ENCODE measurements around the gene KERA. TPM values are rescaled to one million over a fixed set of nuclear protein-coding genes. Genes with fewer than 3 reads are reported as not detected.

The KERA gene
- total and polyA plus RNA-seq, 5 experiments from 2014 or later, result not detected

DNA sequence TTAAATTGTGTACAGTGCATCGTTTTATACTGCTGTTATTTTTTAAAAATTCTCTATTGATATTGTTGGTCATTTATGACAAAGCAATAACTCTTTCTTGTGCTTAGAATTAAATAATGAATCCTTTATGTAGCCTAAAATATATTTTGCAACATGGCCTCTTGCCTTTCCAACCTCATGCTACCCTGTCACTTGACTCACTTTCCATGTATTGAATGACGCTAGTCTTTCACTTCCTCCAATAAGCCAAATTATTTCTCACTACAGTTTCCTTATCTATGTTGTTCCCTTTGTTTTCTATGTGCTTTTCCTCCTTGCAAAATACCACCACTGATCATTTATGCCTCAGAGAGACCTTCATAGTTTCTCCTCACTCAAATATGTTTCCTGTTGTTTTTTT lies 36.7 kb downstream of the KERA start:
- ATAC-seq (no peak), DNase-seq (no peak)
- no peak overlapping the region for H3K4me3 Mint-ChIP-seq
- no peaks in the 10 kb centered on the region for H3K4me1 Mint-ChIP-seq
- POLR2A ChIA-PET, result no interaction called here
- H3K9me3 Mint-ChIP-seq, result no peaks in the 10 kb centered on the region
- H3K36me3 Mint-ChIP-seq, result no peaks in the 10 kb centered on the region
- H3K27ac Mint-ChIP-seq, result no peak overlapping the region
- no peaks in the 10 kb centered on the region for H3K27me3 Mint-ChIP-seq

DNA sequence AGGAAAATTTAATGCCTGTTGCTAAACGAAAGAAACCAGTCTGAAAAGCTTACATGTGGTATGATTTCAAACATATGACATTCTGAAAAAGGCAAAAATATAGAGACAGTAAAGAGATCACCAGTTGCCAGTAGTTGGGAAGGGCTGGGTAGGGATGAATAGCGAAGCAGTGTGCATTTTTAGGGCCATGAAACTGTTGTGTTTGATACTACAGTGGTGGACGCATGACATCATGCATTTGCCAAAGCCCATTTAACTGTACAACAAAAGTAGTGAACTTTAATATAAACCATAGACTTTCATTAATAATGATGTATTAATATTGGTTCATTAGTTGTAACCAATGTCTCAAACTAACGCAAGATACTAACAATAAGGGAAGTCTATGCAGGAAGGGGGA lies 38.4 kb downstream of the KERA start:
- no peaks in the 10 kb centered on the region for H3K4me1 Mint-ChIP-seq
- DNase-seq, result no peak
- H3K4me3 Mint-ChIP-seq, result no peak overlapping the region

DNA sequence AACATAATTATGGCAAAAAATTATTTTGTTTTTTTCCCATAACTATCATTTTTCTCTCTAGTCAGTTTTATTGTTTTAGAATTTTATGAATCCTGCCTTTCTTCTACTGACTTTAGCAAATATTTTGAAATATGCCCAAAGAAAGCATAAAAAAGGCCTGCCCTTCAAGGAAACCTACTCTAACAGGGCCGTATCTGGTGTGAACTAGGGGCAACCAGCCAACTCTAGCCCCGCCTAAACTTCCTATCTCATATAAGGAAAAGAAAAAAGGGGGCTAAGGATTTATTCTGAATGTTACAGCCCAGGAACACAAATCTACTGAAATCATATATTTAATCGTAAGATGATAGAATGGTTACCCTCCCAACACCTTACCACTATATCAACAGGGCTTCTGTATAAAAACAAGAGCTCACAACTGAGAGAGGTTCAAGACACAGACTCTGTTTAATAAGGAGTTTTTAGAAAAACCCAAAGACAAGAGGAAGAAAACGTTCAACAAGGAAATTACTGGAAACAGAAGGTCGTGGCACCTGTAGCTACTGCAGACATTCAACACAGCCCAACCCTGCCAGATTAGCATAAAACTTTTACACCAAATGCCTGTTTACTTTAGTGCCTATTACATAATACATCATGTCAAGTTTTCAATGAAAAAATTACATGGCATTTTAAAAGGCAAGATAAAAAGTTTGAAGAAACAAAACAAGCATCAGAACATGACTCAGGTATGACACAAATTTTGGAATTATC lies 40.1 kb downstream of the KERA start:
- ATAC-seq (no peak), DNase-seq (no peak)
- H3K27me3 Mint-ChIP-seq, result peaks cover 2 to 26% (median 11%) of the 10 kb centered on the region in 5 donors
- H3K9me3 Mint-ChIP-seq, result no peaks in the 10 kb centered on the region
- no peaks in the 10 kb centered on the region for H3K4me1 Mint-ChIP-seq
- POLR2A ChIA-PET, result no interaction called here
- no peaks in the 10 kb centered on the region for H3K36me3 Mint-ChIP-seq
- no peak overlapping the region for H3K27ac Mint-ChIP-seq
- H3K4me3 Mint-ChIP-seq, result no peak overlapping the region

More for the DNA sequence above, 38.4 kb downstream of the KERA start:
- Mint-ChIP-seq H3K9me3 (no peaks in the 10 kb centered on the region), H3K27ac (no peak overlapping the region), H3K36me3 (no peaks in the 10 kb centered on the region), H3K27me3 (peaks cover 0 to 13% (median 0%) of the 10 kb centered on the region in 5 donors)
- no peak for ATAC-seq
- POLR2A ChIA-PET, result no interaction called here

DNA sequence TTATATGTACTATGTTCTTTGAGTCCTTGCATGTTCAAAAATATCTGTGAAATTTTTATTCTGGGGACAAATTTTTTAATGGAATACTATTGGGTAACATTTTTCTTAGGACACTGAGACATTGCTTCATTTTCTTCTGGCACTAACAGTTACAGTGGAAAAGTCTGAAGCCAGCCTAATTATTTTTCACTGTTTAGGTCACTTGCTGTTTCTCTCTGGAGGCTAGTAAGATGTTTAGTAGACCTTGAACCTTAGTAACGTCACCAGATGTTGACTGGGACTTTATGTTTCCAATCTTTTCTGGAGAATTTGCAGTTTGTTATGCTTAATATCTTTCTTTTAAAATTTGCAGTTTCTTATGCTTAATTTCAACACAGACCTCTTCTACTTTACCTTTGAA lies 40.8 kb downstream of the KERA start:
- DNase-seq (no peak), ATAC-seq (no peak)
- H3K4me1 Mint-ChIP-seq, result no peaks in the 10 kb centered on the region
- no peak overlapping the region for H3K4me3 Mint-ChIP-seq
- no peaks in the 10 kb centered on the region for H3K9me3 Mint-ChIP-seq
- H3K36me3 Mint-ChIP-seq, result no peaks in the 10 kb centered on the region
- peaks cover 2 to 26% (median 11%) of the 10 kb centered on the region in 5 donors for H3K27me3 Mint-ChIP-seq
- no peak overlapping the region for H3K27ac Mint-ChIP-seq
- POLR2A ChIA-PET, result no interaction called here

DNA sequence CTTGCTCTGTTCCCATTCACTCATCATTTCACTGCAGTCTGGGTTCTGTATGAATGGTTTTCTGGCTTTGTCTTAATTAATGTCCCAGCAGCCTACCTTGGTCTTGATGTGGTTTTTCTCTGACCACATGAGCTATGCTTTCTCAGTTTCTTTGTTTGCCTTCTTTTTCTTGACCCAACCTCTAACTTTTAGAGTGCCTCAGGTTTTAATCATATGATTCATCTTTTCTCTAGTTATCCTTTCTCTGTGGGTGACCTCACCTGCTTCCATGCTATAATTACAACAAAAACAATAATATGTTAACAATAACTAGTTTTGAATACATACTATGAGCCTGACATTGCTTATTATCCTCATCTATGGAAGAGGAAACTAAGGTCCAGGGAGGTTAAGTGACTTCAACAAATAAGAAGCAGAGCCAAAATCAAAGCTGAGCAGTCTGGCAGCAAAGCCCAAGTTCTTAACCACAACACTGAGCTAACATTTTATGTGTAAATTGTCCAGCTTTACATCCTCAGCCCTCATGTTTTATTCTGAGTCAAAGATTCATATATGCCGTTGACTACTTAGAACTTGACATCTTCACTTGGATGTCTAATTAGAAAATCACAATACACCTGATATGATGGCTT lies 48.4 kb downstream of the KERA start:
- Mint-ChIP-seq H3K9me3 (no peaks in the 10 kb centered on the region), H3K36me3 (no peaks in the 10 kb centered on the region), H3K4me1 (no peaks in the 10 kb centered on the region), H3K27me3 (peaks cover 4 to 22% (median 6%) of the 10 kb centered on the region in 5 donors), H3K27ac (no peak overlapping the region), H3K4me3 (no peak overlapping the region)
- POLR2A ChIA-PET, result no interaction called here
- no peak for ATAC-seq
- DNase-seq, result no peak

DNA sequence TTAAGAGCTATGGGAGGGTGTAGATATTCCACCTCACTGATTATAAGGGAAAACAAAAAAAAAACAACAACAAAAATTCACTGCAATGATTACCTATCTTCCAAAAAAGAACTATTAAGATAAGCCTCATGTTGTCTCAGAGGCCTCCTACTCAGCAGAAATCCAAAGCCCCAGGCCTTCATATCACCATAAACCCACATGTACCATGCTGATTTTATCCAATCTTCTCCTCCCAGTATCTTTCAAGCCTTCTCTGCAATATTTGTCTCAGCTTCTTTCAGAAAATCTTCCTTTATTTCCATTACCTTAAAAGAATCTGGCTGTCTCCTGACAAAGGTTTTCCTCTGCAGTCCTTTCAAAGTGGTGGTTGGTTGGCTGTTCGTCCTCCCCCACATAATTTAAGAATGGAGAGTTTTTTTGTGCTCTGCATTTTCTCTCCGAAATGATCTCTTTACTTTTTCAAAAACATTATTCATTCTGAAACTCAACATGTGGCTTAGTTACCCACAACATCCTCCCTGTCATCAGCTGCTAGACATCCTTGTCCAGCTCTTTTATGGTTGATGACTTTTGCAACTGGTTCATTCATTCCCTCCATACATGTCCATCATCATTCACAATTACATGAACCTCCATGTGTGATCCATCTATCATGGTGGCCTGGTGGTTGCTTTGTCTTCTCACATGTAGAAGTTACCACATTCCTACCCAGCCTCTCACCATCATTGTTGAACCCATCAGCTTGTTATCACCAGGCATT lies 50.1 kb downstream of the KERA start:
- Mint-ChIP-seq H3K4me1 (no peaks in the 10 kb centered on the region), H3K9me3 (no peaks in the 10 kb centered on the region), H3K27me3 (peaks cover 0 to 9% (median 0%) of the 10 kb centered on the region in 5 donors), H3K4me3 (no peak overlapping the region), H3K27ac (no peak overlapping the region), H3K36me3 (no peaks in the 10 kb centered on the region)
- ATAC-seq, result no peak
- no peak for DNase-seq
- POLR2A ChIA-PET, result no interaction called here

DNA sequence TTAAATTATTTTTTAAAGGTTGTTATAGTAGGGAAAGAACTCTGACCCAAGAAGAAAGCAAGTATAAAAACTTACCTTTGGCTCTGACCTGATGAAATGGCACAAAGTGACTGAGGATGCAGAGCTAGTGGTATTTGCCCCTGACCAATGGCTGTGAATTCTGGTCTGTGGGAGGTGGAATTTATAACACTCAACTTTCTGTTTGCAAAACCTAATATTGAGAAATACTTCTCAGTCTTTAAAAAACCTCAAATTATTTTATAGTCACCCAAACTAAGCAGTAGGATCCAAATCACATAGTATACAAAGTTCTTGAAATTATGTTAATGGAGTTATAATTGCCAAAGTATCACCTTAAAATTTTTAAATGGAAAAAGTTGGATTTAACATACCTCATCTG lies 53.0 kb downstream of the KERA start, which contains the start of gene EPYC:
Gene EPYC (minus strand): TSS at position 101 of the 400 bp plus-strand sequence. CDS start 2,407 bp downstream, outside the sequence.
- Mint-ChIP-seq H3K36me3 (no peaks in the 10 kb centered on the region), H3K4me3 (no peak within 1 kb of the TSS), H3K9me3 (no peaks in the 10 kb centered on the region), H3K27ac (no peak within 1 kb of the TSS), H3K4me1 (no peaks in the 10 kb centered on the region), H3K27me3 (peaks cover 0 to 4% (median 0%) of the 10 kb centered on the region in 5 donors)
- DNase-seq (no peak), ATAC-seq (no peak)
- POLR2A ChIA-PET, result no interaction called here

DNA sequence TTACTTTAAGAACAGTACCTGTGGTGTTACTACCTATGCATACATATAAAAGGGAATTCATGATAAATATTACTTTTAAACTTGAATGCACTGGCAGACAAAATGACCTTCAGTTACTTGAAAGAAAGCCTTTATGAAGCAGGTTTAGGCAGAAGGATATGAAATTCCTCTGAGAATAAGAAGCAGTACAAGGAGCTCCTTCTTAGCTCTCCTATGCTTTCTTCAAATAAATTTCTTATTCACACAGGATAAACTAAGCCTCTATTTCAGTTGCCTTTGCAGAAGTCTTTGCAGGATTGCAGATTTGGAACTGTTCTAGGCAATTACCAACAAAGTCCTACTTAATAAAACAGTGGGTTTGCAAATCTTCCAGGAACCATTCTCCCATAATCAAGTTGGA lies 54.1 kb downstream of the KERA start:
- H3K36me3 Mint-ChIP-seq, result no peaks in the 10 kb centered on the region
- H3K4me1 Mint-ChIP-seq, result no peaks in the 10 kb centered on the region
- no peak overlapping the region for H3K27ac Mint-ChIP-seq
- POLR2A ChIA-PET, result no interaction called here
- H3K27me3 Mint-ChIP-seq, result peaks cover 0 to 4% (median 0%) of the 10 kb centered on the region in 5 donors
- no peak for DNase-seq
- H3K4me3 Mint-ChIP-seq, result no peak overlapping the region
- H3K9me3 Mint-ChIP-seq, result no peaks in the 10 kb centered on the region
- ATAC-seq, result no peak

DNA sequence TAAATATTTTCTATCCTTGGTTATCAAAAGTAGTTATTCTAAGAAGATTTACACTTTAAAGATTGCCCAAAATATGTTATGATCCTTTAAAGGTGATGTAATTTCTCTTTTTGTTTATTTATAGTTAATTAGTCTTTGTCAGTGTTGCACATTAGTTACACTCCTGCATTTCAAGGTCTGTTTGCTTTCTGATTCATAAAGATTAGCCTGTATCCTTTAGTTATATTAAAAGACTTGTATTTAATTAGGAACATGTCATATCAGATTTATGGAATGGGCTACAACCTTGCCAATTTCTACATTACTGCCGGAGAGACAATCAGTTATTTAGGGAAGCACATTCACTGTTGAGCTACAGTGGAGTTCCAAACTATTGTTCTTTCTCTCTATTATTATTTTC lies 56.5 kb downstream of the KERA start:
- Mint-ChIP-seq H3K4me3 (no peak overlapping the region), H3K27me3 (peaks cover 0 to 4% (median 0%) of the 10 kb centered on the region in 5 donors), H3K4me1 (no peaks in the 10 kb centered on the region), H3K36me3 (no peaks in the 10 kb centered on the region), H3K27ac (no peak overlapping the region), H3K9me3 (no peaks in the 10 kb centered on the region)
- DNase-seq, result no peak
- POLR2A ChIA-PET, result no interaction called here
- ATAC-seq, result no peak

Other genes starting within 250 kb of the KERA start
- gene CCER1, start 102.8 kb downstream of the KERA start, total RNA-seq, result not detected
- gene CCER1, start 102.8 kb downstream of the KERA start, polyA plus RNA-seq, result not detected
- not detected for gene EPYC, start 53.1 kb downstream of the KERA start, total RNA-seq
- gene EPYC, start 53.1 kb downstream of the KERA start, polyA plus RNA-seq, result not detected
- gene LUM, start 53.5 kb upstream of the KERA start, total RNA-seq, result not detected
- not detected for gene LUM, start 53.5 kb upstream of the KERA start, polyA plus RNA-seq
- not detected for gene DCN, start 124.8 kb upstream of the KERA start, total RNA-seq
- not detected for gene DCN, start 124.8 kb upstream of the KERA start, polyA plus RNA-seq

Data from naive thymus-derived CD8-positive, alpha-beta T cell (primary cell).